ENCODE results near the gene AP3D1.

AP3D1 gene

GRCh38 chr19:2058570-2059421 lies 92.6 kb downstream of the AP3D1 start:
- no peak for DNase-seq

GRCh38 chr19:2057484-2058469 lies 93.6 kb downstream of the AP3D1 start:
- DNase-seq: no peak

GRCh38 chr19:2056837-2057192 lies 94.6 kb downstream of the AP3D1 start:
- no peak for DNase-seq

- no peak for DNase-seq
Measured at GRCh38 chr19:2055931-2056836, 95.2 kb downstream of the AP3D1 start.

- no peak for DNase-seq
Measured at GRCh38 chr19:2054763-2055162, 96.6 kb downstream of the AP3D1 start.

GRCh38 chr19:2053601-2054389 lies 97.6 kb downstream of the AP3D1 start:
- DNase-seq: no peak

- no peak for DNase-seq
Measured at GRCh38 chr19:2051773-2052704, 99.3 kb downstream of the AP3D1 start.

GRCh38 chr19:2050991-2051772 lies 100.2 kb downstream of the AP3D1 start, which contains the start of gene MKNK2:
TSS of gene MKNK2 (minus strand) at chr19:2051244. CDS start at chr19:2050851, 393 bp downstream.
- peak; percentile 54 for DNase-seq
